WTC11 (cell line): ENCODE results near the gene NRF1. TPM values are rescaled to one million over a fixed set of nuclear protein-coding genes. Genes with fewer than 3 reads are reported as not detected.

Experiments
- ATAC-seq: fragments of 200-7000 bp; cut with Tn5 transposase; 2 replicates; pipeline ENCODE4 v1.10.0; 2021; ENCODE audit warnings: mild to moderate bottlenecking, moderate library complexity
- CTCF ChIA-PET: fragments of 300-600 bp; sonication (Branson Sonifier 250); formaldehyde crosslinking; loops from one replicate; lab custom pipeline; 2021; ENCODE audit warnings: antibody characterized with exemption; lab: Charles Lee
- POLR2A ChIA-PET: fragments of 350-600 bp; sonication (Branson Sonifier 250); formaldehyde crosslinking; loops from one replicate; lab custom pipeline; 2021; ENCODE audit warnings: antibody characterized with exemption; lab: Charles Lee
- DNase-seq: peaks from one replicate; pipeline ENCODE4 v3.0.0; 2021; ENCODE audit warnings: low spot score
- H3K27ac Mint-ChIP-seq: 2 replicates; pipeline ENCODE4 v1.8.0; 2021; ENCODE audit warnings: mixed read lengths
- H3K27me3 Mint-ChIP-seq: 2 replicates; pipeline ENCODE4 v1.8.0; 2021; ENCODE audit warnings: low read depth, mild to moderate bottlenecking, moderate library complexity, mixed read lengths
- H3K36me3 Mint-ChIP-seq: 2 replicates; pipeline ENCODE4 v1.8.0; 2021; ENCODE audit warnings: mixed read lengths
- H3K4me1 Mint-ChIP-seq: 2 replicates; pipeline ENCODE4 v1.8.0; 2022; ENCODE audit warnings: mixed read lengths
- H3K4me3 Mint-ChIP-seq: 2 replicates; pipeline ENCODE4 v1.8.0; 2021; ENCODE audit warnings: mild to moderate bottlenecking, moderate library complexity, mixed read lengths
- H3K9me3 Mint-ChIP-seq: 2 replicates; pipeline ENCODE4 v1.8.0; 2021; ENCODE audit warnings: mixed read lengths
- ATF2 ChIP-seq: sonication (generic); formaldehyde crosslinking; IDR thresholded peaks from 2 replicates; pipeline ENCODE4 v1.8.1; 2022; ENCODE audit warnings: low read depth, missing genetic modification reagents, borderline replicate concordance
- CREB1 ChIP-seq: sonication (generic); formaldehyde crosslinking; IDR thresholded peaks from 2 replicates; pipeline ENCODE4 v1.8.0; 2023; ENCODE audit warnings: mild to moderate bottlenecking, missing genetic modification reagents
- ELF4 ChIP-seq: sonication (generic); formaldehyde crosslinking; IDR thresholded peaks from 2 replicates; pipeline ENCODE4 v1.8.1; 2022; ENCODE audit warnings: low read depth, mild to moderate bottlenecking, moderate library complexity, missing genetic modification reagents
- ESRRA ChIP-seq: sonication (generic); formaldehyde crosslinking; IDR thresholded peaks from 2 replicates; pipeline ENCODE4 v1.8.1; 2022; ENCODE audit warnings: mild to moderate bottlenecking, missing genetic modification reagents, borderline replicate concordance
- GTF2I ChIP-seq: fragments of 250-450 bp; sonication (Bioruptor Pico); conservative IDR thresholded peaks from 2 replicates; pipeline ENCODE4 v1.4.0; 2021; ENCODE audit warnings: mild to moderate bottlenecking
- IRF1 ChIP-seq: sonication (generic); formaldehyde crosslinking; IDR thresholded peaks from 2 replicates; pipeline ENCODE4 v1.8.0; 2023; ENCODE audit warnings: missing genetic modification reagents
- NFATC4 ChIP-seq: fragments of 250-450 bp; sonication (Bioruptor Pico); IDR thresholded peaks from 2 replicates; pipeline ENCODE4 v1.9.0; 2021; ENCODE audit warnings: mild to moderate bottlenecking
- OVOL2 ChIP-seq: fragments of 250-450 bp; sonication (Bioruptor Pico); IDR thresholded peaks from 2 replicates; pipeline ENCODE4 v1.9.0; 2021; ENCODE audit warnings: mild to moderate bottlenecking, borderline replicate concordance
- PRDM15 ChIP-seq: sonication (generic); formaldehyde crosslinking; IDR thresholded peaks from 2 replicates; pipeline ENCODE4 v1.8.0; 2022; ENCODE audit warnings: missing genetic modification reagents
- RORB ChIP-seq: fragments of 250-450 bp; sonication (Bioruptor Pico); IDR thresholded peaks from 2 replicates; pipeline ENCODE4 v1.9.0; 2021; ENCODE audit warnings: mild to moderate bottlenecking
- TCF7 ChIP-seq: sonication (generic); formaldehyde crosslinking; IDR thresholded peaks from 2 replicates; pipeline ENCODE4 v1.8.0; 2022; ENCODE audit warnings: mild to moderate bottlenecking, low read depth, missing genetic modification reagents, moderate library complexity
- ZBTB21 ChIP-seq: sonication (generic); formaldehyde crosslinking; IDR thresholded peaks from 2 replicates; pipeline ENCODE4 v1.8.1; 2023; ENCODE audit warnings: mild to moderate bottlenecking, missing genetic modification reagents, borderline replicate concordance
- ZNF232 ChIP-seq: sonication (generic); formaldehyde crosslinking; IDR thresholded peaks from 2 replicates; pipeline ENCODE4 v1.8.0; 2022; ENCODE audit warnings: mild to moderate bottlenecking, missing genetic modification reagents
- ZNF263 ChIP-seq: sonication (generic); formaldehyde crosslinking; IDR thresholded peaks from 2 replicates; pipeline ENCODE4 v1.8.1; 2022; ENCODE audit warnings: low read depth, mild to moderate bottlenecking, moderate library complexity, missing genetic modification reagents
- ZNF317 ChIP-seq: sonication (generic); formaldehyde crosslinking; IDR thresholded peaks from 2 replicates; pipeline ENCODE4 v1.8.1; 2023; ENCODE audit warnings: low read depth, mild to moderate bottlenecking, moderate library complexity, missing genetic modification reagents, borderline replicate concordance
- total RNA-seq: library from RNA; stranded (reverse); gene quantifications from 3 replicates; pipeline ENCODE4 v1.2.3, GENCODE V29; 2021
- TF ChIP-seq, protein P1 (sequence below): sonication (generic); formaldehyde crosslinking; IDR thresholded peaks from 2 replicates; pipeline ENCODE4 v1.8.1; 2022; ENCODE audit warnings: mild to moderate bottlenecking, missing genetic modification reagents, moderate library complexity, borderline replicate concordance
- TF ChIP-seq, protein P2 (sequence below): fragments of 250-450 bp; sonication (Bioruptor Pico); IDR thresholded peaks from 2 replicates; pipeline ENCODE4 v1.9.0; 2021; ENCODE audit warnings: moderate library complexity, mild to moderate bottlenecking, inconsistent platforms, borderline replicate concordance
- TF ChIP-seq, protein P3 (sequence below): sonication (generic); formaldehyde crosslinking; IDR thresholded peaks from 2 replicates; pipeline ENCODE4 v1.8.0; 2022; ENCODE audit warnings: mild to moderate bottlenecking, missing genetic modification reagents

Gene NRF1
- total RNA-seq, 1 experiment from 2014 or later = 16.4 TPM

- TF ChIP-seq RORB = no peak
Observed at GRCh38 chr7:129667551-129667950, 56.0 kb downstream of the NRF1 start (continued).

DNA sequence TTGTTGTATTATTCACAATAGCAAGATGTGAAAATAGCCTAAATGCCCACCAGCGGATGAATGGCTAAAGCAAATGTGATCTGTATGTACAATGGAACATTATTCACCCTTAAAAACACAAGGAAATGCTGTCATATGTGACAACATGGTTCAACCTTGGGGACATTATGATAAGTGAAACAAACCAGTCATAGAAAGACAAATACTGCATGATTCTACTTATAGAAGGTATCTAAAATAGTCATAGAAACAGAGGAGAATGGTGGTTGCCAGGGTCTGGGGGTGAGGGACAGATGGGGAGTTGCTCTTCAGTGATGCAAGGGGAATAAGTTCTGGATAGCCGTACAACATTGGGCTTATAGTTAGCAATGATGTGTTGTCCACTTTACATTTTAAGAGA is 58.4 kb downstream of the NRF1 start:
- ChIA-PET POLR2A (no interaction called here), CTCF (no interaction called here)
- peaks cover 8% of the 10 kb centered on the region for H3K36me3 Mint-ChIP-seq
- no peak overlapping the region for H3K27ac Mint-ChIP-seq
- no peaks in the 10 kb centered on the region for H3K27me3 Mint-ChIP-seq
- peaks cover 3% of the 10 kb centered on the region for H3K9me3 Mint-ChIP-seq
- ATAC-seq (no peak), DNase-seq (no peak)
- H3K4me3 Mint-ChIP-seq = no peak overlapping the region
- peaks cover 3% of the 10 kb centered on the region for H3K4me1 Mint-ChIP-seq
- no peak for TF ChIP-seq ZNF263

DNA sequence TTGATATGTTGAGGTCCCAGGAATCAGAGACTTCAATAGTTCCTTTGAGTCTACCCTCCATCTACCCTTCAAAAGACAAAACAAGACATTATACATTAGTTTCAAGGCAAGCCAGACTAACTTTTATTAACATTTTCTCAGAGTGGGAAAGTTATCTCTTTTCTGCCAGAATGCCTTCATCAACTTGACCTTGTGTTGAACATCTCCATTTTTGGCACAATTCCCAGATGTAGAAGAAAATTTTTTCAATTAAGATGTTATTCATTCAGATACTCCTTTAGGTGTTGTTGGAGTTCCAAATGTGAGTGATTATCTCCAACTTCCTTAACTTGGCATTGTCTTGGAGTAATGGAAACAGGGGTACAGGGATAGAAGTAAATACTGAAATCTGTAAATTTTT is 59.1 kb downstream of the NRF1 start:
- TF ChIP-seq ATF2 (CRISPR knock-in tag) (no peak), TCF7 (CRISPR knock-in tag) (no peak), ZNF232 (CRISPR knock-in tag) (no peak), IRF1 (CRISPR knock-in tag) (no peak), ESRRA (no peak)
- TF ChIP-seq, protein P1, sequence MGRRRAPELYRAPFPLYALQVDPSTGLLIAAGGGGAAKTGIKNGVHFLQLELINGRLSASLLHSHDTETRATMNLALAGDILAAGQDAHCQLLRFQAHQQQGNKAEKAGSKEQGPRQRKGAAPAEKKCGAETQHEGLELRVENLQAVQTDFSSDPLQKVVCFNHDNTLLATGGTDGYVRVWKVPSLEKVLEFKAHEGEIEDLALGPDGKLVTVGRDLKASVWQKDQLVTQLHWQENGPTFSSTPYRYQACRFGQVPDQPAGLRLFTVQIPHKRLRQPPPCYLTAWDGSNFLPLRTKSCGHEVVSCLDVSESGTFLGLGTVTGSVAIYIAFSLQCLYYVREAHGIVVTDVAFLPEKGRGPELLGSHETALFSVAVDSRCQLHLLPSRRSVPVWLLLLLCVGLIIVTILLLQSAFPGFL = no peak
- TF ChIP-seq, protein P2, sequence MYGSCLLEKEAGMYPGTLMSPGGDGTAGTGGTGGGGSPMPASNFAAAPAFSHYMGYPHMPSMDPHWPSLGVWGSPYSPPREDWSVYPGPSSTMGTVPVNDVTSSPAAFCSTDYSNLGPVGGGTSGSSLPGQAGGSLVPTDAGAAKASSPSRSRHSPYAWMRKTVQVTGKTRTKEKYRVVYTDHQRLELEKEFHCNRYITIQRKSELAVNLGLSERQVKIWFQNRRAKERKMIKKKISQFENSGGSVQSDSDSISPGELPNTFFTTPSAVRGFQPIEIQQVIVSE (CRISPR knock-in tag) = no peak
- H3K36me3 Mint-ChIP-seq = peaks cover 16% of the 10 kb centered on the region
- no peak overlapping the region for H3K27ac Mint-ChIP-seq
- H3K4me3 Mint-ChIP-seq = no peak overlapping the region
- no peak for DNase-seq
- CTCF ChIA-PET = no interaction called here
- POLR2A ChIA-PET = no interaction called here
- no peaks in the 10 kb centered on the region for H3K27me3 Mint-ChIP-seq
- no peaks in the 10 kb centered on the region; the same call in 1 of the 2 replicates for H3K4me1 Mint-ChIP-seq
- H3K9me3 Mint-ChIP-seq = peaks cover 11% of the 10 kb centered on the region
- no peak for ATAC-seq

- TF ChIP-seq ZNF317 (CRISPR knock-in tag) = no peak
- no peak for TF ChIP-seq OVOL2 (CRISPR knock-in tag)
- TF ChIP-seq CREB1 (CRISPR knock-in tag) = no peak
- TF ChIP-seq, protein P3, sequence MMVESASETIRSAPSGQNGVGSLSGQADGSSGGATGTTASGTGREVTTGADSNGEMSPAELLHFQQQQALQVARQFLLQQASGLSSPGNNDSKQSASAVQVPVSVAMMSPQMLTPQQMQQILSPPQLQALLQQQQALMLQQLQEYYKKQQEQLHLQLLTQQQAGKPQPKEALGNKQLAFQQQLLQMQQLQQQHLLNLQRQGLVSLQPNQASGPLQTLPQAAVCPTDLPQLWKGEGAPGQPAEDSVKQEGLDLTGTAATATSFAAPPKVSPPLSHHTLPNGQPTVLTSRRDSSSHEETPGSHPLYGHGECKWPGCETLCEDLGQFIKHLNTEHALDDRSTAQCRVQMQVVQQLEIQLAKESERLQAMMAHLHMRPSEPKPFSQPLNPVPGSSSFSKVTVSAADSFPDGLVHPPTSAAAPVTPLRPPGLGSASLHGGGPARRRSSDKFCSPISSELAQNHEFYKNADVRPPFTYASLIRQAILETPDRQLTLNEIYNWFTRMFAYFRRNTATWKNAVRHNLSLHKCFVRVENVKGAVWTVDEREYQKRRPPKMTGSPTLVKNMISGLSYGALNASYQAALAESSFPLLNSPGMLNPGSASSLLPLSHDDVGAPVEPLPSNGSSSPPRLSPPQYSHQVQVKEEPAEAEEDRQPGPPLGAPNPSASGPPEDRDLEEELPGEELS = no peak
- no peak for TF ChIP-seq ZBTB21 (CRISPR knock-in tag)
- no peak for TF ChIP-seq PRDM15
- TF ChIP-seq ELF4 (CRISPR knock-in tag) = no peak
- no peak for TF ChIP-seq GTF2I (CRISPR knock-in tag)
- TF ChIP-seq NFATC4 = no peak
- Mint-ChIP-seq H3K4me1 (no peaks in the 10 kb centered on the region), H3K4me3 (no peak overlapping the region), H3K36me3 (peaks cover 22% of the 10 kb centered on the region), H3K27ac (no peak overlapping the region), H3K9me3 (peaks cover 13% of the 10 kb centered on the region), H3K27me3 (no peaks in the 10 kb centered on the region)
- ChIA-PET POLR2A (no interaction called here), CTCF (no interaction called here)
- ATAC-seq = no peak
- DNase-seq = no peak
Observed at GRCh38 chr7:129671266-129671665, 59.7 kb downstream of the NRF1 start.
